Chondrocyte (in vitro differentiated cells): Measurements from ENCODE around the gene IL21R. TPM values are rescaled to one million over a fixed set of nuclear protein-coding genes. Genes with fewer than 3 reads are reported as not detected.

Experiments used
- DNase-seq: peaks from one replicate; pipeline ENCODE4 v3.0.0; 2021; ENCODE audit warnings: mixed read lengths, low spot score
- H3K27ac Mint-ChIP-seq: one replicate; pipeline ENCODE4 v1.8.0; 2021; ENCODE audit warnings: mild to moderate bottlenecking, moderate library complexity, mixed read lengths; ENCODE audit not compliant: unreplicated experiment
- H3K27me3 Mint-ChIP-seq: 2 replicates; pipeline ENCODE4 v1.8.0; 2021; ENCODE audit warnings: low read depth, mixed read lengths
- H3K36me3 Mint-ChIP-seq: 2 replicates; pipeline ENCODE4 v1.8.0; 2021; ENCODE audit warnings: low read depth, mixed read lengths
- H3K4me1 Mint-ChIP-seq: 2 replicates; pipeline ENCODE4 v1.8.0; 2021; ENCODE audit warnings: low read depth, mild to moderate bottlenecking, mixed read lengths
- H3K4me3 Mint-ChIP-seq: one replicate; pipeline ENCODE4 v1.8.0; 2021; ENCODE audit warnings: mild to moderate bottlenecking, moderate library complexity, mixed read lengths; ENCODE audit not compliant: unreplicated experiment
- H3K9me3 Mint-ChIP-seq: 2 replicates; pipeline ENCODE4 v1.8.0; 2021; ENCODE audit warnings: low read depth, mixed read lengths
- CTCF ChIP-seq: fragments of 200-600 bp; sonication (generic); IDR thresholded peaks from 2 replicates; pipeline ENCODE4 v1.5.0; 2021; ENCODE audit warnings: antibody characterized with exemption, mild to moderate bottlenecking, moderate library complexity
- total RNA-seq: library from RNA; stranded (reverse); gene quantifications from 3 replicates; pipeline ENCODE4 v1.2.1, GENCODE V29; 2021

IL21R gene
- total RNA-seq, 1 donor from 2014 or later, result 2.2 TPM

GRCh38 chr16:27368358-27368722, 33.6 kb upstream of the IL21R start:
- Mint-ChIP-seq H3K36me3 (peaks cover 6% of the 10 kb centered on the region), H3K27me3 (no peaks in the 10 kb centered on the region), H3K9me3 (peaks cover 11% of the 10 kb centered on the region), H3K4me3 (no peak overlapping the region), H3K4me1 (peaks cover 18% of the 10 kb centered on the region), H3K27ac (no peak overlapping the region)
- TF ChIP-seq CTCF, result peak; percentile 70
- peak; percentile 13 for DNase-seq

- Mint-ChIP-seq H3K27me3 (no peaks in the 10 kb centered on the region), H3K27ac (no peak overlapping the region), H3K4me1 (peaks cover 18% of the 10 kb centered on the region), H3K36me3 (peaks cover 3% of the 10 kb centered on the region), H3K4me3 (no peak overlapping the region), H3K9me3 (peaks cover 11% of the 10 kb centered on the region)
- TF ChIP-seq CTCF, result no peak
- DNase-seq, result no peak
These were observed 32.2 kb upstream of the IL21R start for GRCh38 chr16:27369806-27370205.

GRCh38 chr16:27370318-27370717, 31.7 kb upstream of the IL21R start:
- DNase-seq, result no peak
- Mint-ChIP-seq H3K4me3 (no peak overlapping the region), H3K27ac (no peak overlapping the region), H3K36me3 (peaks cover 3% of the 10 kb centered on the region), H3K9me3 (peaks cover 11% of the 10 kb centered on the region), H3K27me3 (no peaks in the 10 kb centered on the region), H3K4me1 (peaks cover 15% of the 10 kb centered on the region)
- TF ChIP-seq CTCF, result no peak

GRCh38 chr16:27373312-27373711, 28.7 kb upstream of the IL21R start:
- Mint-ChIP-seq H3K4me1 (peaks cover 1% of the 10 kb centered on the region), H3K27ac (no peak overlapping the region), H3K4me3 (no peak overlapping the region), H3K27me3 (no peaks in the 10 kb centered on the region), H3K36me3 (peaks cover 3% of the 10 kb centered on the region), H3K9me3 (peaks cover 11% of the 10 kb centered on the region)
- no peak for DNase-seq
- TF ChIP-seq CTCF, result no peak

GRCh38 chr16:27374221-27374803, 27.7 kb upstream of the IL21R start:
- DNase-seq, result no peak
- H3K36me3 Mint-ChIP-seq, result peaks cover 3% of the 10 kb centered on the region
- no peak for TF ChIP-seq CTCF
- H3K4me3 Mint-ChIP-seq, result no peak overlapping the region
- peaks cover 11% of the 10 kb centered on the region for H3K9me3 Mint-ChIP-seq
- no peaks in the 10 kb centered on the region for H3K27me3 Mint-ChIP-seq
- no peak overlapping the region for H3K27ac Mint-ChIP-seq
- peaks cover 4% of the 10 kb centered on the region for H3K4me1 Mint-ChIP-seq
